IPS-18c (cell line): ENCODE results near the gene TMEM238L.
"Not testable (repeated sequence)": the region's sequence is repeated elsewhere in the genome, so short reads cannot be mapped to it uniquely, and the experiment has no call there.

ENCODE experiments used
- H3K4me3 ChIP-seq: 2 replicates; pipeline ENCODE4 v1.7.0; 2013; ENCODE audit warnings: low read depth, mild to moderate bottlenecking, low read length, moderate library complexity; ENCODE audit not compliant: insufficient read depth
- H3K9me3 ChIP-seq: one replicate; pipeline ENCODE4 v1.6.1; 2013; ENCODE audit warnings: mild to moderate bottlenecking, low read length, moderate library complexity; ENCODE audit not compliant: control insufficient read depth, insufficient read depth

The TMEM238L gene

GRCh38 chr17:10803830-10804475 lies at the start of gene TMEM238L:
Gene TMEM238L, minus strand, starts transcription at chr17:10804099. Its CDS starts 136 bp downstream, at chr17:10803963.
- no peak within 1 kb of the TSS; the same call in 1 of the 2 replicates for H3K4me3 ChIP-seq
- H3K9me3 ChIP-seq, result no peaks in the 10 kb centered on the region

DNA sequence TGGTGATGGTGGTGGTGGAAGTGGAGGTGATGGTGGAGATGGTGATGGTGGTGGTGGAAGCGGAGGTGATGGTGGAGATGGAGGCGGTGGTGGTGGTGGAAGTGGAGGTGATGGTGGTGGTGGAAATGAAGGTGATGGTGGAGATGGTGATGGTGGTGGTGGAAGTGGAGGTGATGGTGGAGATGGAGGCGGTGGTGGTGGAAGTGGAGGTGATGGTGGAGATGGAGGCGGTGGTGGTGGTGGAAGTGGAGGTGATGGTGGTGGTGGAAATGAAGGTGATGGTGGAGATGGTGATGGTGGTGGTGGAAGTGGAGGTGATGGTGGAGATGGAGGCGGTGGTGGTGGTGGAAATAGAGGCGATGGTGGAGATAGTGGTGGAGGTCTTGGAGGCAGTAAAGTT lies 42.7 kb upstream of the TMEM238L start:
- H3K4me3 ChIP-seq, H3K9me3 ChIP-seq: not testable (repeated sequence)

DNA sequence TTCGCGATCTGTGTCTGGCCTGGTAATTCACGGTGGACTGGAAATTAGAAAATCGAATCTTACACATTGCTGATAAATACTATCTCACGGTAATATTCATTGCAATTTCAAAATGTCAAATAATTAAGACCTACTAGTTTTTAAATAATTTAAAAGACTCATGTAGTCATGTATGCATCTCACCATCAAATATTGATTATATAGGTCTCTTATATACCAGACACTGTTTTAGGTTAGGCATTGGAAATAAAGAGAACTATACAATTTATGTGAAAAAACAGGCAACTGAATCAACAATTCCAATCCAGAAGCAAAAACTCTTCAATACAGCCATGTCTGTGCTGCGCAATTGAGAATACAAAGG lies 41.5 kb upstream of the TMEM238L start:
- H3K9me3 ChIP-seq, result no peaks in the 10 kb centered on the region
- H3K4me3 ChIP-seq, result no peak overlapping the region; the same call in 1 of the 2 replicates

DNA sequence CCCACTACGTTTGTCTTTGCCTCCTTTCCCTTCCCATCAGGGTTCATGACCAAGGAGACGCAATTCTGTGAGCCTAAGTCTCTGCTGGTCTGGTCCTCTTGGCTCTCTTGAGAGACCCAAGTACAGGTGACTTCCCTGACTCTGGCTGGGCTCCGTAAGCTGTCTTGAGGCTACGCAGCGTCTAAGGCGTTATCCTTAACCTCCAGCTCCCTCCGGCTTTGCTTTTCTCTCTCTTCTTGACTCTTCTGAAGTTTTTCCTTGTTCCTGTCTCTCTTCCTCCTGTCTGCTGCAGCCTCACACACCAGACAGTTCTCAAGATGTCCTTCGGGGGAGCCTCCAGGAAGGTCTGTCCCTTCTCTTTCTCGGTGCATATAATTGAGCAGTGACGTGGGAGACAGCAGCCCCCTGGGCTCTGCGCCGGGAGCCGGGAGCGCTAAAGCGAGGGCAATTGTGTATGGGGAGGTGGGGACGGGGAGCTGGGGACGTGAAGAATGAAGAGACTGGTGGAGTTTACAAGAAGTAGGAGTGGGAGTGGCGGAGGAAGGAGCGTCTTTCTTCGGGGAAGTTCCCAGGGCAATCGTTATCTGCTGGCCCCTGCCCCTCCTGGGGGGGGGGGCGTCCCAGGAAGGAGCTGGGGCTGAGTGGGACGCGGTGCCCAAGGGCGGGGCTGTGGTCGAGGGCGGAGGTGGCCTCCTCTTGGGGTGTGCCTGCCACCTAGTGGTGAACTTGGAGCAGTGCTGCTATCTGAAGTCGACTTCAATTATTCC lies 40.9 kb upstream of the TMEM238L start:
- Histone ChIP-seq H3K9me3 (no peaks in the 10 kb centered on the region), H3K4me3 (peak overlapping the region; percentile 53; the same call in 1 of the 2 replicates)

DNA sequence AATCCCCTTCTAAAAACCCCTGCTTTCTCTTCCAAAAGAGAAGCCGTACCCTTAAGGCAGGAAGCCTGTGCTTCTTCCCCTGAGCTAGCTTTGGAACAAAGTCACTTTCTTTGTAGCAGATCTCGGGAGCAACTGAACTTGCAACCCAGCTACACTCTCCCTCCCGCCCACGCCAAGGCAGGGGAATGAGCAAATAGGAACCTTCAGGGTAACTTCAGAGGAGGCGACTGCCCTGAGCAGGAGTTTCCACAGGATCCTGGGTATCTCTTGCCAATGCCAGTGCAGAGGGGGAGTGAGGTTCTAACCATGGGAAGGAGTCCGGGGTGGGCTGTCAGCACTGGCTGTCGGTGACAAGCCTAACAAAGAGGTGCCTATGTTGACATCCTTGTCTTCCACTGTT lies 39.9 kb upstream of the TMEM238L start:
- H3K9me3 ChIP-seq, result no peaks in the 10 kb centered on the region
- no peak overlapping the region for H3K4me3 ChIP-seq

DNA sequence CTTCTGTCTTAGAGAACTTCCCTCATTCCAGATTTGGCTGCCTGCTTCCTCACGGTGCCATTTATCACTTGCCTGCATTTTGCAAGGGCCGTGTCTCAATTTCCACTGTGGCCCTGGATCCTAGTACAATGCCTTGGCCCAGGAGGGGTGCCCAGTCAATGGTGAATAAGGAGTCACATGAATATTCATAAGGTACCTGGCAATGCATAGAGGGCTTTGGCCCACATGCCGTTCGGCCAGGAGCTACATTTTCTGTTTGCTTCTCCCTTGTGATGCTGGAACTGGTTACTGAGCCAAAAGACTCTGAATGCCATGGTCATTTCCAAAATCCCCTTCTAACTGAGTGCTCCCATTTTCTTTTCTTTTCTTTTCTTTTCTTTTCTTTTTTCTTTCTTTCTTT lies 38.8 kb upstream of the TMEM238L start:
- Histone ChIP-seq H3K9me3 (no peaks in the 10 kb centered on the region), H3K4me3 (no peak overlapping the region)

DNA sequence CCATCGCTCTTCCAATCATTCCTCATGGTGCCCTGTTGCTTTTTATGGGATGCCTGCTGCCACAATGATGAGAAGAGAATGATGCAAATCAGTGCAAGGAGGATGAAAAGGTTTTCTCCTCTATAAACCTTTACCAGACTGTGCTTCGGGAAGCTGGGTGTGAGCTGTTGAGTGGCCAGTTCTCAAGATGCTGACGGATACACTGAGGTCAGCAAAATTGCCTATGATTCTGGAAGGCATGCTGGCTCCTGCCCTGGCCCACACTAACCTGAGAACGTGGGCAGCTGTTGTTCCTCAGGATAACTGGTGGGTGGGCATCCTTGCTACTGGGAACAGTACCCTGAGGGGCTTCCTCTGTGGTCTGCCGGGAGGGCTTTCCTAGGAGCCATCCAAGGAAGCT lies 34.8 kb upstream of the TMEM238L start:
- no peaks in the 10 kb centered on the region for H3K9me3 ChIP-seq
- H3K4me3 ChIP-seq, result no peak overlapping the region

- H3K9me3 ChIP-seq, result no peaks in the 10 kb centered on the region
Measured at GRCh38 chr17:10837921-10838320, 34.0 kb upstream of the TMEM238L start, which contains the start of gene PIRT. Gene PIRT, minus strand, starts transcription at chr17:10838087. Its CDS starts 12,442 bp downstream, at chr17:10825645.

GRCh38 chr17:10836966-10837590 lies 33.2 kb upstream of the TMEM238L start:
- Histone ChIP-seq H3K9me3 (no peaks in the 10 kb centered on the region), H3K4me3 (no peak overlapping the region)

More at GRCh38 chr17:10837921-10838320, 34.0 kb upstream of the TMEM238L start, which contains the start of gene PIRT:
- no peak within 1 kb of the TSS for H3K4me3 ChIP-seq

- H3K4me3 ChIP-seq, result no peak overlapping the region
Measured at GRCh38 chr17:10836145-10836544, 32.2 kb upstream of the TMEM238L start.

GRCh38 chr17:10831696-10832095 lies 27.8 kb upstream of the TMEM238L start:
- H3K4me3 ChIP-seq, result no peak overlapping the region
- H3K9me3 ChIP-seq, result no peaks in the 10 kb centered on the region

More at GRCh38 chr17:10836145-10836544, 32.2 kb upstream of the TMEM238L start:
- no peaks in the 10 kb centered on the region for H3K9me3 ChIP-seq

DNA sequence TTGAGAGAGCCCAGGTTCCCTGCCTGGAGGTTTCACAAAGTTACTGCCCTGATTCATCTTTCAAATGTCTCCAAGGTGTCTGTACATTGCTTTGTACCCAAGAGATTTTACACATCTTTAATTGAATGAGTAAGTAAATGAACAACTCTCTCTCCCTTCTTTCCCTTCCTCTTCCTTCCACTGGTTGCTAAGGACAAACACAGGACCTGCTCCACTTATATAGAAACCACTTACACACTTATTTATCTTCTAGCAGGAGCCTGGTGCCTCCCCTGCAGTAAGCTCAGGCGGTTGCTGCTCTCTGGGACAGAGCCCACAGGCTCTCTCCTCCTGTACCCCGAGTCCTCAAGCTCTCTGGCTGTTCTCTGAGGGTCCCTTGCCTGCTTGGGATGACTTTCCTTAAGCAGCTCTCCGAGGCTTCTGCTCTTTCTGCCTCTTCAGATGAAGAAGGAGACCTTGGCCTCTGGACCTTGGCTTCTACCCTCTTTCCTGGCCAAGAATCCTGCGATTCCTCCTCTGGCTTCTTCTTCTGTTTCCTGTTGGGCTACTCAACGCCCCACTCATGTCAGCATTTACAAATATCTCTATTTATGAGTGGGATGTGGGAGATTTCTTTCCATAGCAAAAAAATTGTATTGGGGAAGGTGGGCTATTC lies 24.1 kb upstream of the TMEM238L start:
- Histone ChIP-seq H3K9me3 (no peaks in the 10 kb centered on the region), H3K4me3 (no peak overlapping the region)

- no peaks in the 10 kb centered on the region for H3K9me3 ChIP-seq
- H3K4me3 ChIP-seq, result no peak overlapping the region
Measured at GRCh38 chr17:10824874-10825273, 21.0 kb upstream of the TMEM238L start.

- H3K4me3 ChIP-seq, result no peak overlapping the region
- H3K9me3 ChIP-seq, result no peaks in the 10 kb centered on the region
Measured at GRCh38 chr17:10821770-10822169, 17.9 kb upstream of the TMEM238L start.

DNA sequence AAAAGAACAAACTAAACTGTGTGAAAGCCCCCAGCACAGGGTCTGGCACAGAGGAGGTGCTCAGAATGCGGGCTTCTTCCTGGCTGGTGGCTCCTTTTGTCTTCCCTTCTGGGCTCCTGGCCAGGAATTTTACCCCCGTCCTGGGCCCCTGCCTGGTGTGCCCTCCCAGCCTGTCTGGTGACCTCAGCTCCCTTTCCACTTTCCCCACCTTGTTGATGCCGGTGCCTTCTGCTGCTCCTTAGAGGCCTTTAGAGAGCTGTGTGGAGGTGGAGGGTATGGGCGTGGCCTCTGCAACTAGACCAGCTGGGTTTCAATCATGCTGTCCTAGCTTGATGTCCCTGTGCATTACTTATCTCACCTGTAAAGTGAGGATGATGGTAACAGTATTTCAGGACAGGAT lies 17.2 kb upstream of the TMEM238L start:
- H3K4me3 ChIP-seq, result no peak overlapping the region
- H3K9me3 ChIP-seq, result no peaks in the 10 kb centered on the region

GRCh38 chr17:10815319-10815718 lies 11.4 kb upstream of the TMEM238L start:
- H3K9me3 ChIP-seq, result no peaks in the 10 kb centered on the region
- no peak overlapping the region for H3K4me3 ChIP-seq

- no peaks in the 10 kb centered on the region for H3K9me3 ChIP-seq
- no peak overlapping the region for H3K4me3 ChIP-seq
Measured at GRCh38 chr17:10814075-10814474, 10.2 kb upstream of the TMEM238L start.
